ENCODE measurements around the gene MCTP1. TPM values are rescaled to one million over a fixed set of nuclear protein-coding genes. Genes with fewer than 3 reads are reported as not detected.

Gene MCTP1
- total RNA-seq, 4 donors from 2014 or later: 5.7 to 33.5 (median 17.4) TPM

DNA sequence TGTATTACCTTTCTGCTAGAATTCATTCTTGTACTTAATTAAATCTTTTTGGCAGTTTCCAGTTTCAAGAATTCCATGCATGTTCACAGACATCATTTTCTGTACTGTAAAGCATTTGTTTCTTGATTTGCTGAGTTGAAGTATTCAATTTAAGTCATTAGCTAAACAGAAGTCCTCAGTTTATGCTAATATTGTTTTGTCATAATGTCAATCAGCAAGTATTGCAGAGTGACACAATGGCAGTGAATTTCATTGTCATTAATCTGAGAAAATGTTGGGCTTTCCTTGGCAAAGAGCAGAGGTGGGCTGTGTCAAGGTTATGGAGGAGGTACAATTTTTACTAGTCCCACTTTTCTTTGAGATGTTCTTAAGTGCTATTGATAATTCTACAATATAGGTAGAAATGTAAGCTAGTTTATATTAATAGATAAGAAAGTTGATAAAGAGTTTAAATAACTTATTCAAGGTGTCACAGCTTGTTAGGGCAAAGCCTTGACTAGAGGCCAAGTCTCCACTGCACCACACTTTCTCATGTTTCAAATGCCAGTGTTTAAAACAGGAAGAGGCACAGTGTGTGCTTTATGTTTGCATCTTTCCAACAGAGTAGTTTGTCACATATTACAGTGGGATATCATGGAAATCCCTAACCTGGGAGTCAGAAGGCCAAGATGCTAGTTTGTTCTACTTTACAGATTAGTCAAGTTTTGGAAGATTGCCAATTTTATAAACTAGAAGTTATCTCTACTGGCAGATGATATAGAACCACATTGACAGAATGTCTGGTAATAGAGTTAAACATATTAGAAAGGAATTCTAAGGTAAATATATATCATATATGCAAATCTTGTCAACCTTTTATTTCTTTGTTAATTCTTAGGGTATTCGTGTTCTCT is 610.2 kb downstream of the MCTP1 start:
- intact Hi-C loops (cut with DNase I): no loop called here

DNA sequence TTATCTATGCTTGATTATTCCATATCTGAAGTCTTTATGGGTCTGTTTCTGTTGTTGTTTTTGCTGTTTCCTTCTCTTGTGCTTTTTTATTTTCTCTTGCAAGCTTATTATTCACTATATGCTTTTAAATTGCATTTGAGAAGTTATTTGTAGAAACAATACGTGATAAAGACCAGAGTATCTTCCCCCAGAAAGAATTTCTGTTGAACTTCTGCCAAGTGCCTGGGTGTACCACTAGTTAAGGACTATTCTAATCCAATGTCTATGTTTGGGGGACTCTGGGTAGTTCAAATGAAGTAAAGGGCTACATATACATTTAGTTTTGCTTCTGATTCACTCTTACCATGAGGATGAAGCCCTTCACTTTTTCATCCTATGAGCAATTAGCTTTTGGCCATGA is 612.1 kb downstream of the MCTP1 start:
- no peak for DNase-seq
- Histone ChIP-seq H3K27ac (no peak overlapping the region), H3K27me3 (no peaks in the 10 kb centered on the region), H3K4me3 (replicated peaks in 1 of 3) (no peak overlapping the region), H3K4me1 (no peaks in the 10 kb centered on the region), H3K9me3 (no peaks in the 10 kb centered on the region), H3K36me3 (no peaks in the 10 kb centered on the region)
- TF ChIP-seq, protein P1, sequence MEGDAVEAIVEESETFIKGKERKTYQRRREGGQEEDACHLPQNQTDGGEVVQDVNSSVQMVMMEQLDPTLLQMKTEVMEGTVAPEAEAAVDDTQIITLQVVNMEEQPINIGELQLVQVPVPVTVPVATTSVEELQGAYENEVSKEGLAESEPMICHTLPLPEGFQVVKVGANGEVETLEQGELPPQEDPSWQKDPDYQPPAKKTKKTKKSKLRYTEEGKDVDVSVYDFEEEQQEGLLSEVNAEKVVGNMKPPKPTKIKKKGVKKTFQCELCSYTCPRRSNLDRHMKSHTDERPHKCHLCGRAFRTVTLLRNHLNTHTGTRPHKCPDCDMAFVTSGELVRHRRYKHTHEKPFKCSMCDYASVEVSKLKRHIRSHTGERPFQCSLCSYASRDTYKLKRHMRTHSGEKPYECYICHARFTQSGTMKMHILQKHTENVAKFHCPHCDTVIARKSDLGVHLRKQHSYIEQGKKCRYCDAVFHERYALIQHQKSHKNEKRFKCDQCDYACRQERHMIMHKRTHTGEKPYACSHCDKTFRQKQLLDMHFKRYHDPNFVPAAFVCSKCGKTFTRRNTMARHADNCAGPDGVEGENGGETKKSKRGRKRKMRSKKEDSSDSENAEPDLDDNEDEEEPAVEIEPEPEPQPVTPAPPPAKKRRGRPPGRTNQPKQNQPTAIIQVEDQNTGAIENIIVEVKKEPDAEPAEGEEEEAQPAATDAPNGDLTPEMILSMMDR (IDR thresholded peaks at IDR 0.05): no peak
- TF ChIP-seq POLR2A (IDR thresholded peaks at IDR 0.05): no peak
- WGBS, 2 donors: 74 to 79% methylated on average over 1 of the region's 1 CpG
- intact Hi-C loops (cut with DNase I): no loop called here

More for the DNA sequence above, 610.2 kb downstream of the MCTP1 start:
- no peaks in the 10 kb centered on the region for H3K36me3 ChIP-seq
- no peak overlapping the region for H3K4me3 ChIP-seq (replicated peaks in 1 of 3)
- H3K27me3 ChIP-seq: no peaks in the 10 kb centered on the region
- H3K9me3 ChIP-seq: no peaks in the 10 kb centered on the region
- TF ChIP-seq POLR2A (IDR thresholded peaks at IDR 0.05): no peak
- TF ChIP-seq, protein P1 (IDR thresholded peaks at IDR 0.05): no peak
- H3K27ac ChIP-seq: no peak overlapping the region
- DNase-seq: no peak
- 94 to 98% methylated on average over 1 of the region's 1 CpG for WGBS, 2 donors
- no peaks in the 10 kb centered on the region for H3K4me1 ChIP-seq

DNA sequence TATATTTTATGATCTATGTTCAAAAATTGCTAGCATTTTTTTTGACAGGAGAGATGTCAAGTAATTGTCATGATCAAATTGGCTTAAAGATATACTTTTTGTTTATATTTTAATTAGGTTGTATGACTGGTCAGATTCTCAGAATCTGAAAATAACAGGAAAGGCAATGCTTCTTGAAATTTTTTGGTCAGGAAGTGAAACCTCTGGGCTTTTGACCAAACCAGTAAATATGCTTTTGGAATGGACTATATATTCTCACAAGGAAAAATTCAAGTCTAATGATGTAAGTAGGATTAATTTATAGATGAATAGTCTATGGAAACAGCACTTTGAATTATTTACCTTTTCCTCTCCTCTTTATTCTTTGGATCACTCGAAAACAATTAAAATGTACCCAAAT is 614.2 kb downstream of the MCTP1 start:
- TF ChIP-seq POLR2A (IDR thresholded peaks at IDR 0.05): no peak
- TF ChIP-seq, protein P1 (IDR thresholded peaks at IDR 0.05): no peak
- no peak for DNase-seq
- H3K4me1 ChIP-seq: no peaks in the 10 kb centered on the region
- 86 to 93% methylated on average over 1 of the region's 1 CpG for WGBS, 2 donors
- H3K36me3 ChIP-seq: no peaks in the 10 kb centered on the region
- H3K27me3 ChIP-seq: no peaks in the 10 kb centered on the region
- no peak overlapping the region for H3K4me3 ChIP-seq (replicated peaks in 1 of 3)
- intact Hi-C loops (cut with DNase I): no loop called here
- no peak overlapping the region for H3K27ac ChIP-seq
- H3K9me3 ChIP-seq: no peaks in the 10 kb centered on the region

DNA sequence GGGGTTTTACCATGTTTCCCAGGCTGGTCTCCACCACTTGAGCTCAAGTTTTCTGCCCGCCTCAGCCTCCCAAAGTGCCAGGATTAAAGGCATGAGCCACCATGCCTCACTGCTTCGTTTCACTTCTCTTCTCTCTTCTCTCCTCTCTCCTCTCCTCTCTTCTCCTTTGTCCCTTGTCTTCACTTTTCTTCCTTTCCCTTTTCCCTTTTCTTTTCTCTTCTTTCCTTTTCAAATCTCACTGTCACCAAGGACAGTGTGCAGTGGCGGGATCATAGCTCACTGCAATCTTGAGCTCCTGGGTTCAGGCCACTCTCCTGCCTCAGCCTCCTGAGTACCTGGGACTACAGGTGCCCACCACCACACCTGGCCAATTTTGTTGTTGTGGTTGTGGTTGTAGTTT is 617.0 kb downstream of the MCTP1 start:
- no peaks in the 10 kb centered on the region for H3K4me1 ChIP-seq
- no peak for DNase-seq
- H3K4me3 ChIP-seq (replicated peaks in 1 of 3): no peak overlapping the region
- H3K27me3 ChIP-seq: no peaks in the 10 kb centered on the region
- H3K9me3 ChIP-seq: no peaks in the 10 kb centered on the region
- no peak overlapping the region for H3K27ac ChIP-seq
- H3K36me3 ChIP-seq: no peaks in the 10 kb centered on the region
- TF ChIP-seq, protein P1 (IDR thresholded peaks at IDR 0.05): no peak
- no peak for TF ChIP-seq POLR2A (IDR thresholded peaks at IDR 0.05)
- intact Hi-C loops (cut with DNase I): no loop called here
- 91 to 93% methylated on average over 3 of the region's 3 CpGs for WGBS, 2 donors

DNA sequence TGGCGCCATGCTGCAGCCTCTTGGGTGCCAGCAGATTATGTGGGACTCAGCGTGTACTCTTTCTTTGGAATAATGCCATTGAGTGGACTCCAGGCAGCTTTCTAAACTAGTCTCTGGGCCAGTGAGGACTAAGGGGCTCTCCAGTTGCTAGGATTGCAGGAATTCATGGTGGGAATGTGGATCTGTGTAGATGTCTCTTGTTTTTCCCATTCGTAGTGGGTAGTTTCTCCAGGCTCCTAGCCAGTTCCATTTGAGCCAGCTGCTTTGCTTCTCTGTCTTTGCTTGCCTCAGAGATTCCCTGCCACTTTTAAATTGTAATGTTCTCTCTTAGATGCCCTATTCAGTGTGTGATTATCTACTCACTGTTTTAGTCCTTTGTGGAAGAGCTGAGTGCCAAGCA is 623.8 kb downstream of the MCTP1 start:
- no peaks in the 10 kb centered on the region for H3K36me3 ChIP-seq
- H3K27me3 ChIP-seq: no peaks in the 10 kb centered on the region
- H3K9me3 ChIP-seq: no peaks in the 10 kb centered on the region
- no peaks in the 10 kb centered on the region for H3K4me1 ChIP-seq
- H3K4me3 ChIP-seq (replicated peaks in 1 of 3): no peak overlapping the region
- intact Hi-C loops (cut with DNase I): no loop called here
- H3K27ac ChIP-seq: no peak overlapping the region
- WGBS, 2 donors: 87 to 88% methylated on average over 3 of the region's 3 CpGs
- TF ChIP-seq, protein P1 (IDR thresholded peaks at IDR 0.05): no peak
- no peak for TF ChIP-seq POLR2A (IDR thresholded peaks at IDR 0.05)
- no peak for DNase-seq
